Raji (cell line): Measurements from ENCODE around the gene INO80B.

Experiments
- POLR2A ChIP-seq: IDR thresholded peaks from 2 replicates; pipeline ENCODE4 v1.6.1; 2011; ENCODE audit warnings: low read depth, low read length, control low read depth; ENCODE audit not compliant: insufficient read depth

The INO80B gene

DNA sequence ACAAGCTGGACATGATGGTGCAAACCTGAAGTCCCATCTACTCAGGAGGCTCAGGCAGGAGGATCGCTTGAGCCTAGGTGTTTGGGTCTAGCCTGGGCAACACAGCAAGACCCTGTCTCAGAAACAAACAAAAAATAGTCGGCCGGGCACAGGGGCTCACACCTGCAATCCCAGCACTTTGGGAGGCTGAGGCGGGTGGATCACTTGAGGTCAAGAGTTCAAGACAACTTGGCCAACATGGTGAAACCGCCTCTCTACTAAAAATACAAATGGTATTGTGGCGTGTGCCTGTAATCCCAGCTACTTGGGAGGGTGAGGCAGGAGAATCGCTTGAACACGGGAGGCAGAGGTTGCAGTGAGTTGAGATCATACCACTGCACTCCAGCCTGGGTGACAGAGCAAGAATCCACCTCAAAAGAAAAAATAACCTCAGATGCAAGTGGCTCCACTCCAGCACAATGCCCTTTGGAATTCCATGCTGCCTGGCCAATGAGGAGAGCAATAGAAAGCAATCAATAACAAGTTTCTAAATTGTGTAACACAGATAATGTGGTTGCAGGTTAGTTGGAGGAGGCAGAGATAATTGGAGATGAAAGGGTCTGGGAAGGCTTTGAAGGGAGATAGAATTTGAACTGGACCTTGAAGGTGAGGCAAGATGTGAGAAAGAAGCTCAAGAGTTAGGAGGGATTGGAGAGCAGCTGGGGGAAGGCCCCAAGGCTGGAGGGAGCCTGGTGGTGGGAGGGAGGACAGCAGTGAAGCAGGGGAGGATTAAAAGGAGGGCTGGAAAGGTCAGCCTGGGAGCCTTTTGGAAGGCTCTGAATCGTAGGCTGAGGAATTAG, 34.0 kb downstream of the INO80B start:
- TF ChIP-seq POLR2A: no peak

DNA sequence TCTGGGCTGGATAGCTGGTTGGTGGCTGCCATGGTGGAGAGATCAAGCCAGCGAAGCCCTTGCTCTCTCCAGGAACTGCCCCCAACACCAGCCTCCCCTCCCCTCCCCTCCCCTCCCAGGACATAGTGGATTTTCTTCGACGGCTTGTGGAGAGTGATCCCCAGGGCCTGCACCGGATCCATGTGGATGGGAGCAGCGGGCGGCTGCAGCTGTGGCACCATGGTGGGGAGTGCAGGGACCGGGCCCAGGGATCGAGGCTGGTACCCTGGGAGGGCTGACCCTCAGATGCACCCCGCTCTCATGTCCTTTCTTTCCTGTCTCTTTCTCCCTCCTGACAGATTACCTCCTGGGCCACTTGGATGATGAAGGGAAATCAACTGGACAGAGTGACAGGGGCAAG, 35.0 kb downstream of the INO80B start:
- no peak for TF ChIP-seq POLR2A

DNA sequence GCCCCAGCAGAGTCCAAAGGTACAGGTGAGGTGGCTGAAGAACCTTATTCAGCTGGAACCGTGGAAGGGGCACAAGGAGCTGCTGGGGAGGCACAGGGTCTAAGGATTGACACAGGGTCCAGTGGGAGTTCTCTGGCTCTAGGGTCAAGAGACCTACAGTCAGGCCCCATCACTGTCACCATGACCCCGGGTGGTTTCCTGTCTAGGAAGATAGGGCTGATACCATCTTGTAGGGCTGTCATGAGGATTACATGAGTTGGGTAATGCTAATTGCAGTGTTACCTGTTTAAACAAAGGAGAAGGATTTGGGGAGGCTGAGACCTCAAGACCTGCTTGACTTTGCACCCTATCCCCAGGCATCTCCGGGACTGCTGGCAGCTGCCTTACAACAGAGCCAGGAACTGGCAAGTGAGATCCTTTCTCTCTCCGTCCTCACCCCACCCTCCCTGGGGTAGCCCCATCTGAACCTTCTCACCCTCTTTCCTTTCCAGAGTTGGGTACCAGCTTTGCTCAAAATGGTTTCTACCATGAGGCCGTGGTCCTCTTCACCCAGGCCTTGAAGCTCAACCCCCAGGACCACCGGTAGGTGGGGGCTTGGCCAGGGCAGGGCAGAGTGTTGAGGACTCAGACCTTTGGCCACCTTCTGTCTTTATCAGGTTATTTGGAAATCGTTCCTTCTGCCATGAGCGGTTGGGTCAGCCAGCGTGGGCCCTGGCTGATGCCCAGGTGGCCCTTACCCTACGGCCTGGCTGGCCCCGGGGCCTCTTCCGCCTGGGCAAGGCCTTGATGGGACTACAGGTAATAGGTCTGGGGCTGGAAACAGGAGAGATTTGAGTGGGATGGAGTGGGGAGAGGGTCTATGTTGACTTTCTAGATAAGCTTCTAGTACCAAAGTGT, 37.0 kb downstream of the INO80B start:
- TF ChIP-seq POLR2A: no peak

DNA sequence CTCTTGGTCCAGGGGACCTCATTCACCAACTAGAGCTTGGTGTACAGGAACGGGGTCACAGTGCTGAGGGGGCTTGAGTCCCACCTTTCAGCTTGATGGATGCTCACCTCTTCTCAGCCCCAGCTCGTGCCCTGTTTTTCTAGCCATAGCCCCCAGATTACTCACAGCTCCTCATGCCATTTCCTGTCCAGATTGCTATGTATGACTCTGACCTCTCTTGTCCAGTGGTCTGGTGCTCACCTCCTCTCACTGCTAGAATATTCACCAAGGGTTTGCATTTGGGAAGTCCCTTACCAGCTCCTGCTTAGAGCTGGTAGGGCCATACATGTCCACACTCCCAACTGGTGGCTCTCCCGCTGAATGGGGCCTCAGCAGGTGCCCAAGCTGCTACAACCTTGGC, 38.7 kb downstream of the INO80B start:
- TF ChIP-seq POLR2A: no peak

DNA sequence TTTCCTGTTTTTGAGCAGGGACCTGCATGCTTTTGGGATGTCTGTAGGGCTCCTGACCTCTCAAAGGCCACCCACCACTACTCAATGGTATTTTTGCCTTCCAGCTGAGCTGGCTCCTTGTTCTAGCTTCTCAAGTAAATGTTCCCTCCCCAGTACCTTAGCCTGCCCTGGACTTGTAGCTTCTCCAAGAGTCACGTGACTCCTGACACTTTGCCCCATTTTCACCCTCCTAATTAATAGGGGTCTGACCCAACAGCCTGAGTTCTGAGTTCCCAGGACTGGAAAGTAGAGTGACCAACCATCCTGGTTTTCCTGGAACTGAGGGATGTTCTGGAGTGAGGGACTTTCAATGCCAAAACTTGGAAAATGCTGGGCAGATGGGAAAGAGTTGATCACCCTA, 40.6 kb downstream of the INO80B start:
- no peak for TF ChIP-seq POLR2A

DNA sequence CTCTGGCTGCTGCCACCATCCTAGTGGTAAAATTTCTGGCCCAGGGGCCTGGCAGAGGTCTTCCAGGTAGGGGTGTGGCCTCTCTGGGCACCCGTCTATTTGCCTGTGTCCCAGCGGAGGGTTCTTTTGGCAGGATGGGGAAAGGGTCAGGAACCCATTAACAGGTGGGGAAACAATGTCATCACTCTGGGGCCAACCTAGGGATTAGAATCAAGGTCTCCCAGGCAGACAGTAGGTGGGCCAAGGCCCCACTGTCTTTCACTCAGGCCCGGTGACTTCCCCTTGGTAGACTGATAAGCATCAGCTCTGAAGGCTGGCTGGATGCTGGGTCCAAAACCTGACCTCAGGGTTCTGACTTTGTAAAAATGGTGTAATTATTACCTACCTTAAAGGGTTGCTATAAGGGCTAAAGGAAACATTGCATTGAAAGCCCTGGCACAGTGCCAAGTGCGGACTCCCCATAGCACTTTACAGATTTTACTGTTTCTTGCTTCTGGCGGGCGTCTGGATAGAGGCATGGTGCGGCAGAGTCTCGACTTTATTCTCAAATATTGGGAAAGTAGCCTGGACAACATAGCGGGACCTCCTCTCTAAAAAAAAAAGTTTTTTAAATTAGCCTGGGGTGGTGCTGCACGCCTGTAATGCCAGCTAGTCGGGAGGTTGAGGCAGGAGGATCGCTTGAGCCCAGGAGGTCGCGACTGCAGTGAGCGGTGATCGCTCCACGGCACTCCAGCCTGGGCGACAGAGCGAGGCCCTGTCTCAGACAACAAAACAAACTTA, 42.3 kb downstream of the INO80B start:
- TF ChIP-seq POLR2A: no peak

DNA sequence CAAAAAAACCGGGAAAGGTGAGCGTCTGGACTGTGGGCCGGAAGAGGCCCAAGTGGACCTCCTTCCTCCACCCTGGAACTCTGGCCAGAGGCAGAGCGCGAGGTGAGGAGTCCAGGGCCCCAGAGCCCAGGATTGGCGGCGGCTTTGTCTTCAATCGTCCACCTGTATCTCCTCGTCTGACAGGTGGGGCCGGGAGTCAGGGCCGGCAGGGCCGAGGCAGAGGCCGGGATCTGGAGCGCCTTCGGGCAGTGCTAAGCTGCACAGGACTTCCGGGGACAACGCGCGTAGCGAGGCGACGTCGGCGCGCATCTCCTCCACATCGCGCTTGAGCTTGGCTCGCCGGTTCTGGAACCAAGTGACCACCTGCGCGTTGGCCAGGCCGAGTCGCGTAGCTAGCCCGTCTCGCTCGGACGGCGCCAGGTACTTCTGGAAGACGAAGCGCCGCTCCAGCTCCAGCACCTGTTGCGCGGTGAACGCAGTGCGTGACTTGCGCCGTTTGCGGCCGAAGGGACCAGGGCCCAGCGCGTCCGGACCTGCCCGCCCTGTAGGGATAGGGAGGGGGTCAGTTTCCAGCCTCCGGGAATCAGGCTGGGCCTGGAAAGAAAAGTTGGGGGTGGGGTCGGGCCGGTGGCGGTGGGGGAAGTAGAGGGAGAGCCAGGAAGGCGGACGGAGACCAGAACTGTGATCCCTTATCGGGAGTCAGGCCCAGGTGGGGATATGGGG, 43.1 kb downstream of the INO80B start:
- no peak for TF ChIP-seq POLR2A

DNA sequence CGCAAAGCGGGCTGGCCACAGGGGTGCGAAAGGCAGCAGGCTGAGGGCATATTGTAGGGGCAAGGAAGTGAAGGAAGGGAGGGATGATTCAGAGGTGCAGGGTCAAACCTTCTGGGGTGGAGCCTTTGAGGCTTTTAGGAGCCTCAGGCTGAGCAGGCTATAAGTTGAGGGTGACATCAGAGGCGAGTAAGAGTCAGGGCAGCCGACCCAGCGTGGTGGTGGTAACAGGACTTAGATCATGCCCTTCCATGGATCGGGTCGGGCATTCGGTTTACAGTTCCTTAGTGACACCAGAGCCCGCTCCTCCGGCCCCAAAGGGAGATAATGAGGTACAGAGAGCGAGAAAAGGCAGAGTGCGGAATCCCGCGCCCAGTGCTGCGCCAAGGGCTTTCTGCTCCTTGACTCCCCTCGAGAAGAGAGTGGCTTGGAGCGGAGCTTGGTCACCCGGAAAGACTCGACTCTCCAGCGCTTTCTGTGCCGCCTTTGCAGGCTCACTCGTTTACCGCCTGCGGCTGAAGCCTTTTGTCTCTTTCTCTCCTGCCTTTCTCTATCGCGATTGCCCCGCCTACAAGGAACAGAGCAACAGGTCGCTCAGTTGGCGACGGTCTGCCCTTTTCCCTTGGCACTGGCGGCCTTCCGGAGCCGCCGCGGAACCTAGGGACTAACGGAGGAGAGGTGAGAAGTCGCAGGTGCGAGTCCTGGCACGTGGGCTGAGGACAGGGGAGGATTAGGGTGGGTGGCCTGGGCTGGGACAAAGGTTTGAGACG, 43.8 kb downstream of the INO80B start:
- TF ChIP-seq POLR2A: no peak

DNA sequence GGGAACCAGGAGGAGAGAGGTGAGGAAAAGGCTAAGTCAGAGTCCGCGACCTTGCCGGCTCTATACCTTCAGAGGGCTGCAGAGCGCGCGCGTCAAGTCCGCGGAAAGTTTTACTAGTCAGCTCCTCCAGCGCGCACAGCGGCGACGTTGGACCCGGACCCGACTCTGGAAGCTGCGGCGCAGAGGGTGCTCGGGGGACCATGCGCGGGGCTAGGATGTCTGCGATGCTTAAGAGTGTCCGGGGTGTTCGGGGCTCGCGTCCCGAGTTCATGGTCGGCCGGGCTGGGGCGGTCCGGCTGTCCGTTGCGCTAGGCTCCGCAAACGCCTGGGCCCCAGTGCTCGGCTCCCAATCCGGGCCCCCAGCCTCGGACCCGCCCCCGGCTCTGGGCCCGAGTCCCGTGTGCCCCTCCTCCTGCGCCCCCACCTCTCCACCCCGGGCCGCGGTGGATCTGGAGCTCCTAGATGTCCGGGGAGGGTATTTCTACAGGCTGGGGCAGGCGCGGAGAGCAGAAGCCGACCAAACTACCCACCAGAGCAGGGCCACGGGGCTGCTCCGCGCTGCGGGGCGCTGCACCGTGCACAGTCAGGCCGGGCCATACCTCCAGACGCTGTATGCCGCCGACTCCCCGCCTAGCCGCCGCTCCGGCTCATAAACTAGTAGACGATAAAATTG, 44.5 kb downstream of the INO80B start, which contains the start of gene LBX2:
Gene LBX2 (minus strand): TSS at position 337 of the 673 bp plus-strand sequence. CDS start 66 bp downstream, at position 271.
- TF ChIP-seq POLR2A: no peak

DNA sequence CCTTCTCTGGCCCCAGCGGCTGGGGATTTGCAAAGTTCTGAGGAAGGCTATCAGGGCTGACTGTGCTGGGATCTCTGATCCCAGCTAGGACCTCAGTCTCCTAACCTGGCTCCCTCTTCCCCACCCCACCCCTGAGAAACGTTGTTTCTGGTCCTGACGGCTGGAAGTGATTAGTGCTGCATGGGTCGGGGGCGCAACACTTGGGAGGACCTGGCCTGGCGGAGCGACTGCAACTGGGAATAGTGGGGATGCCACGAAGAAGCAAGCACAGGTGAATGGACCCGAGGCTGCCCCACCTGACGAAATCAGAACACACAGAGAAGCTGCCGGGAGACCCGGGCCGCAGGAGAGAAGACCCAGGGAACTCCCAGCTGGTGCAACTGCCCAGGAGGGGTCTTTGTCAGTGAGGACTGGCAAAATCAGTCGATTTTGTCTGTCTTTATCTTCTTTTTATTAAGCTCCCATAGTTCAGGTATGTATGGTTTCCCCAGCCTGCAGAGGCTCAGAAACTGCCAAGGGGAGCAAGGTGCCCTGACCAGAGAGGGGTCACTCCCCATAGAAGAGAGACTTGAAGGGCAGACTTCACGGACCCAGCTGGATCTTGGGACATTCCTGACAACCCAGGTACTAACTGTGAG, 45.2 kb downstream of the INO80B start:
- no peak for TF ChIP-seq POLR2A

DNA sequence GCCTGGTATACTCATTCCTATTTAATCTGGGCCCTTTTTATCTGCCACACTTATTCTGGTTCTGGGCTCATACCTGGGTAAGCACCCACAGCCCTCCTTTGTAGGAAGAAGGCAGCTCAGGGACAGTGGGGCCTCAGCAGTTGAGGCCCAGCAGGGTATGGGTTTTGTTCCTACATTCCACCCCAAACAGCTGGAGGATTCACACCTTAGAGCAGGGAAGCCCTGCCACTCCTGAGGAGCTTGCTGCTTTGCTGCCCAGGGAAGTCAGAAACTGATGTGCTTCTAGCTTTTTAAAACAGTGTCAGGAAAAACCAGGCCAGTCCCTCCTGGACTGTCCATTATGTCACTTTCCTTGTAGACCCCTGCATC, 45.7 kb downstream of the INO80B start:
- TF ChIP-seq POLR2A: no peak

DNA sequence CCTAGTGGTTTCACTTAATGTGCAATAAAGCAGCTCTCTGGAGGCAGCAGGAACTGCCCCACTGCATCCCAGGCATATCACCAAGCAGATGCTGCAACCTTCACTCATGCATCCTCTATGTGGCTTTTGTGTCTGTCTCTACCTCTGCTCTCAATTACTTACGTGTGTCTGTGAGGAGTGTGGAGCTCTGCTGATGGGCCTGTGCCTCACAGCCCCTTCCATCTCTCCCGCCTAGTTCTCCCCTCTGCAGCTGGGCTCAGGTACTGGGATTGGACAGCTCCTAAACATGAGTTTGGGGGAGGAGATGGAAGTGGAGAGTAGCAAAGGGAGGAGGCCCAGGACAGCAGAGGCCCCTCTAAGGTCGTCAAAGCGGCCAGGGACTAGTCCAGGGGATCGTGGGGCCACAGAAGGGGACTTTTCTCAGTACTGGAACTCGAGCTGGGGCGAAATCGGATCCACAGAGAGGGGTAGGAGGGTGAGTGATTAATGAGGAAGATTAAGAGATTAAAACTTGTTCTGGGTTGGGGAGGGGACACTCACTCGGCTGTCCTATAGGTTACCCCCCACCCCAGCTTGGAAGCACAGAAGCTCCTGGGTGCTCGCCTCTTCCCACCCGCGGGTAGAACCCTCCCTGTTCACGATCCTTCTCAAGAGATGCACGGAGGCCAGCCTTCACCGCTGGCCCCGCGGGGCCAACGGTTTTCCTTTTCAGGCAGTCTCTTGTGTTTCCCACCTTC, 46.6 kb downstream of the INO80B start:
- no peak for TF ChIP-seq POLR2A
